ENCODE data around the gene PTPRT. TPM values are rescaled to one million over a fixed set of nuclear protein-coding genes. Genes with fewer than 3 reads are reported as not detected.

The PTPRT gene
- total RNA-seq, 2 donors from 2014 or later = not detected

DNA sequence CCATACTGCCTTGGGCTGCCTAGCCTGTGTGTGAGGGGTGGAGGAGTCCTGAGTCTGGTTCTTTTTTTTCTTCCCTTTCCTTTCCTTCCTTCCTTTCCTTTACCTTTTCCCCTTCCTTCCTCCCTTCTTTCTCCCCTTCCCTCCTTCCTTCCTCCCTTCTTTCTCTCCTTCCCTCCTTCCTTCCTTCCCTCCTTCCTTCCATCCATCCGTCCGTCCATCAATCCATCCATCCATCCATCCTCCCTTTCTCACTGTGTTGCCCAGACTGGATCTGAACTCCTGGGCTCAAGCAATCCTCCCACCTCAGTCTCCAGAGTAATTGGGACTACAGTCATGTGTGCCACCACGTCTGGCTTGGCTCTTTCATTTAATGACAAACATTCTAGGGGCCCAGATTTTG is 820.8 kb downstream of the PTPRT start:
- no peak overlapping the region for H3K4me3 ChIP-seq
- ATAC-seq (ENCODE audit: insufficient number of reproducible peaks, low FRiP score, low read depth) (no peak), DNase-seq (ENCODE audit: low spot score) (no peak)
- H3K27me3 ChIP-seq (replicated peaks; ENCODE audit: insufficient read depth) = no peaks in the 10 kb centered on the region
- no peaks in the 10 kb centered on the region for H3K4me1 ChIP-seq (ENCODE audit: control insufficient read depth in 1 of 2, low read depth in 2 of 2)
- no peaks in the 10 kb centered on the region for H3K9me3 ChIP-seq
- H3K27ac ChIP-seq = no peak overlapping the region
- no peaks in the 10 kb centered on the region for H3K36me3 ChIP-seq
- TF ChIP-seq CTCF (IDR thresholded peaks at IDR 0.05) = no peak

DNA sequence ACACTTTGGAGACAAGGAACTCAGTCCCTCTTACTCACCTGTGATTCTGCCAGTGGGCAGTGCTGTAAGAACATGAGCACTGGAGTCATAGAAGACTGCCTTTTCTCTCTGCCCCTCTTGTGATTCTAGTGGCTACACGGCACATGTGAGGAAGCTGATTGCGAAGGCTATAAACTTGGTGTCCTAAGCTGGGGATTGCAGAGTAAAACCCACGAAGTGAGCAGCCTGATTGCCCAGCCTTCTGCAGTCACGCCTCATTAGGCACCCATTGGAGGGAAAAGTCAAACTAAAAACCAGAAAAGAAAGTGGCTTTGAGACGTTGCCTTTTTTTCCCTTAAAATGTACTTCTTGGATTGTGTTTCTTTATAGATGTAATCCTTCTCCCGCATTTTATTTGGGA is 823.1 kb downstream of the PTPRT start:
- no peak overlapping the region for H3K27ac ChIP-seq
- no peak for ATAC-seq (ENCODE audit: insufficient number of reproducible peaks, low FRiP score, low read depth)
- H3K9me3 ChIP-seq = no peaks in the 10 kb centered on the region
- TF ChIP-seq CTCF (IDR thresholded peaks at IDR 0.05) = no peak
- H3K4me3 ChIP-seq = no peak overlapping the region
- H3K36me3 ChIP-seq = no peaks in the 10 kb centered on the region
- H3K27me3 ChIP-seq (replicated peaks; ENCODE audit: insufficient read depth) = no peaks in the 10 kb centered on the region
- DNase-seq (ENCODE audit: low spot score) = no peak
- no peaks in the 10 kb centered on the region for H3K4me1 ChIP-seq (ENCODE audit: control insufficient read depth in 1 of 2, low read depth in 2 of 2)

- H3K27ac ChIP-seq = no peak overlapping the region
- no peaks in the 10 kb centered on the region for H3K9me3 ChIP-seq
- H3K4me1 ChIP-seq (ENCODE audit: control insufficient read depth in 1 of 2, low read depth in 2 of 2) = no peaks in the 10 kb centered on the region
- ATAC-seq (ENCODE audit: insufficient number of reproducible peaks, low FRiP score, low read depth) = no peak
- no peak overlapping the region for H3K4me3 ChIP-seq
- no peak for DNase-seq (ENCODE audit: low spot score)
- no peak for TF ChIP-seq CTCF (IDR thresholded peaks at IDR 0.05)
- H3K27me3 ChIP-seq (replicated peaks; ENCODE audit: insufficient read depth) = no peaks in the 10 kb centered on the region
- no peaks in the 10 kb centered on the region for H3K36me3 ChIP-seq
Measured at GRCh38 chr20:42364446-42364845, 825.3 kb downstream of the PTPRT start.

DNA sequence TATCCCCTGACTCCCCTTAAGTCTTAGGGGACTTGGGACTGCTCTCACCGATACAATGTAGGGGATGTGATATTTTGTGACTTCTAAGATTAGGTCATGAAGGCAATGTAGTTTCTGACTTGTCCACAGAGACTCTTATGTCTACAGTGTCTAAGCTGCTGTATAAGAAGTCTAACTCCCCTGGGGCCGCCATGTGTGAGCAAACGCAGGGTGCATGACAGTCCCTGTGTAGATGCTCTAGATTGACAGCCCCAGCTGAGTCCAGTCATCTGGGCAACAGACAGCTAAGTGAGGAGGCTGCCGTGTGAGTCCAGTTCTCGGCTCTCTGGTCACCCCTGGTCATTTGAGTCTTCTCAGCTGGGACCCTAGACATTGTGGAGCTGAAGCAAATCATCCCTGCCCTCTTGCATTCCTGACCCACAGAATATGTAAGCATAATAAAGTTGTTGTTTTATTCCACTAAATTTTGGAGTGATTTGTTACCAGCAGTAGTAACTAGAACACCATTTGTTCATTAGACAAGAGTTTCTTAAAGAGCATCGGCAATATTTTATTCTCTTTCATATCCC is 828.2 kb downstream of the PTPRT start:
- ATAC-seq (ENCODE audit: insufficient number of reproducible peaks, low FRiP score, low read depth) = no peak
- no peak for TF ChIP-seq CTCF (IDR thresholded peaks at IDR 0.05)
- Histone ChIP-seq H3K4me1 (ENCODE audit: control insufficient read depth in 1 of 2, low read depth in 2 of 2) (no peaks in the 10 kb centered on the region), H3K9me3 (no peaks in the 10 kb centered on the region), H3K27ac (no peak overlapping the region), H3K27me3 (replicated peaks; ENCODE audit: insufficient read depth) (no peaks in the 10 kb centered on the region), H3K4me3 (no peak overlapping the region), H3K36me3 (no peaks in the 10 kb centered on the region)
- no peak for DNase-seq (ENCODE audit: low spot score)

DNA sequence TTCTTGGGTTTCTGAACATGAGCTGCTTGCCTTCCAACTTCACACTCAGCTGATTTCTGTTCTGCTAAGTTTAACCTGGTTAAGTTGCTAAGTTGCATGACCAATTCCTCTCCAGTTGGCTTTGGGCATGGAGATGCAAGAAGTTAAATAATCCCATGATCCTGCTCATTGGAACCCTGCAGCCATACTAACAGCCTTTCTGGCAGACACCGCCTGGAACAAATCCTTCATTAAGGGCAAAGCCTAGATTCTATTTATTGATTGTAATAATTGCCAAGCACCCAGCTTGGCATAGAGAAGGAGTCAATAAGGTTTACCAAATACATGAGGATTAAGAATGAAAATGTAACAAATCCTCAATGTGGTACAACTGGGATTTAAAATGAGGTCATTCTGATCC is 829.1 kb downstream of the PTPRT start:
- Histone ChIP-seq H3K27me3 (replicated peaks; ENCODE audit: insufficient read depth) (no peaks in the 10 kb centered on the region), H3K4me1 (ENCODE audit: control insufficient read depth in 1 of 2, low read depth in 2 of 2) (no peaks in the 10 kb centered on the region), H3K4me3 (no peak overlapping the region), H3K9me3 (no peaks in the 10 kb centered on the region), H3K27ac (no peak overlapping the region), H3K36me3 (no peaks in the 10 kb centered on the region)
- ATAC-seq (ENCODE audit: insufficient number of reproducible peaks, low FRiP score, low read depth) (no peak), DNase-seq (ENCODE audit: low spot score) (no peak)
- no peak for TF ChIP-seq CTCF (IDR thresholded peaks at IDR 0.05)
